Psoas muscle (tissue), 8 donors: ENCODE measurements around the gene MTA3. TPM values are rescaled to one million over a fixed set of nuclear protein-coding genes. Genes with fewer than 3 reads are reported as not detected.

Source experiments
- ATAC-seq, 4 donors: fragments of 200-7000 bp; cut with Tn5 transposase; one replicate each; pipeline ENCODE4 v1.9.1; 2020; ENCODE audit warnings: moderate library complexity in 3 of 4, mild to moderate bottlenecking in 2 of 4
- DNase-seq, 2 donors: peaks; one replicate each; pipeline ENCODE4 v3.0.0-alpha.2; 2020
- H3K27ac ChIP-seq: fragments of 200-600 bp; one replicate; pipeline ENCODE4 v1.8.0; 2022
- H3K27me3 ChIP-seq, 3 donors: fragments of 200-600 bp in 1 of 3; one replicate each; pipeline versions ENCODE4 v1.6.1 to v1.8.0; 2013 to 2022; ENCODE audit warnings: low read length in 2 of 3, mild to moderate bottlenecking in 2 of 3, moderate library complexity in 1 of 3; ENCODE audit not compliant: insufficient read depth in 3 of 3
- H3K36me3 ChIP-seq, 2 donors: fragments of 200-600 bp in 1 of 2; one replicate each; pipeline versions ENCODE4 v1.6.1 to v1.8.0; 2013 to 2022; ENCODE audit warnings: low read depth in 1 of 2, mild to moderate bottlenecking in 1 of 2, moderate library complexity in 1 of 2; ENCODE audit not compliant: insufficient read depth in 1 of 2
- H3K4me1 ChIP-seq: fragments of 200-600 bp; one replicate; pipeline ENCODE4 v1.8.0; 2022
- H3K4me3 ChIP-seq: fragments of 200-600 bp; one replicate; pipeline ENCODE4 v1.8.0; 2022; ENCODE audit warnings: mild to moderate bottlenecking
- H3K9me3 ChIP-seq: fragments of 200-600 bp; one replicate; pipeline ENCODE4 v1.8.0; 2022
- CTCF ChIP-seq: fragments of 200-600 bp; IDR thresholded peaks from one replicate; pipeline ENCODE4 v1.8.0; 2022; ENCODE audit warnings: antibody characterized with exemption
- WGBS, 3 donors: extraction: QIAGEN DNeasy Blood & Tissue Kit; methylation state at CpG; one replicate each; pipeline versions ENCODE4 v1.1.6 to v1.1.7; 2013; 5-methylcytosine and 5-hydroxymethylcytosine counted together
- intact Hi-C, 2 donors: fragments of 100-400 bp; cut with DNase I; formaldehyde crosslinking; loops; one replicate each; pipeline versions ENCODE4 v1.11.0 to v1.14.2; 2022
- polyA plus RNA-seq, 3 donors: library from polyadenylated mRNA; stranded (reverse); fragments of 200-250 nt; gene quantifications; one replicate each; pipeline ENCODE4 v1.2.3, GENCODE V29; 2013
- total RNA-seq, 4 donors: library from RNA; stranded (reverse); fragmentation: NEBNext Ultra II Directional in 2 of 4; extraction: Animal tissue kit (Norgen Biotek cat#: 25700) in 2 of 4; gene quantifications; one replicate each; pipeline versions ENCODE4 v1.2.1 to v1.2.4, GENCODE V29; 2021 to 2023
- donor health status: healthy with polysubstance abuse.
- donor health status: DM: no; HTN: no; CAD: no; lungs with moderate emphysema.
- donor health status: Bipolar disorder and iron deficiency.
- donor health status: healthy.
- donor health status: DM: yes; HTN: yes; CAD: no.
- donor health status: DM: no; HTN: no; CAD: no.
- donor health status: DM: no; HTN: no; CAD: no.
- donor health status: DM: yes; HTN: yes; CAD: no.

Gene MTA3
- total and polyA plus RNA-seq, 7 donors = 5.3 to 19.8 (median 10.7) TPM

GRCh38 chr2:42804891-42805290 lies 236.5 kb downstream of the MTA3 start:
- intact Hi-C loops = loop anchor here in 1 of 2 donors (5.0 kb wide), 1 partner anchor 48 kb away; no protein-coding TSS in a partner anchor
- ATAC-seq = no peak
- TF ChIP-seq CTCF = no peak
- Histone ChIP-seq H3K27me3 (no peaks in the 10 kb centered on the region), H3K36me3 (no peaks in the 10 kb centered on the region), H3K9me3 (no peaks in the 10 kb centered on the region), H3K4me1 (peaks cover 13% of the 10 kb centered on the region), H3K4me3 (no peak overlapping the region), H3K27ac (peak overlapping the region; percentile 77)
- WGBS, 3 donors = 61 to 71% (median 70%) methylated on average over 5 of the region's 5 CpGs
- DNase-seq = no peak

Other genes starting within 250 kb of the MTA3 start
- 10 to 100 TPM; 58.1 to 85.0 (median 62.4) TPM for gene COX7A2L, start 207.4 kb upstream of the MTA3 start, total RNA-seq
- gene COX7A2L, start 207.4 kb upstream of the MTA3 start, polyA plus RNA-seq = 100 to 1,000 TPM in 1 of 3 donors, 10 to 100 TPM in 2; 75.4 to 176 (median 93.3) TPM
- gene KCNG3, start 74.7 kb upstream of the MTA3 start, total RNA-seq = not detected
- not detected for gene KCNG3, start 74.7 kb upstream of the MTA3 start, polyA plus RNA-seq
- gene OXER1, start 195.5 kb downstream of the MTA3 start, total RNA-seq = 1 to 10 TPM in 1 of 4 donors, under 1 TPM in 3; 0.19 to 1.2 (median 0.26) TPM
- under 1 TPM; 0.04 to 0.35 (median 0.16) TPM for gene OXER1, start 195.5 kb downstream of the MTA3 start, polyA plus RNA-seq
- gene HAAO, start 224.0 kb downstream of the MTA3 start, total RNA-seq = 1 to 10 TPM in 3 of 4 donors, under 1 TPM in 1; 0.78 to 4.9 (median 1.9) TPM
- under 1 TPM; 0.78 to 0.93 (median 0.80) TPM for gene HAAO, start 224.0 kb downstream of the MTA3 start, polyA plus RNA-seq